Mucosa of rectum (tissue), 2 donors: ENCODE measurements around the gene PITHD1.

ENCODE experiments used
- H3K27ac ChIP-seq, 2 donors: one replicate each; pipeline ENCODE4 v1.7.0; 2013; ENCODE audit warnings: inconsistent platforms in 2 of 2, low read depth in 2 of 2, low read length in 2 of 2
- H3K27me3 ChIP-seq, 2 donors: one replicate each; pipeline ENCODE4 v1.7.0; 2013; ENCODE audit warnings: low read length in 2 of 2; ENCODE audit not compliant: control insufficient read depth in 2 of 2, insufficient read depth in 2 of 2
- H3K36me3 ChIP-seq, 2 donors: one replicate each; pipeline ENCODE4 v1.7.0; 2013; ENCODE audit warnings: low read length in 2 of 2; ENCODE audit not compliant: control insufficient read depth in 2 of 2, insufficient read depth in 2 of 2
- H3K4me1 ChIP-seq, 2 donors: one replicate each; pipeline ENCODE4 v1.7.0; 2013; ENCODE audit warnings: low read length in 2 of 2, mild to moderate bottlenecking in 1 of 2; ENCODE audit not compliant: control insufficient read depth in 2 of 2, insufficient read depth in 2 of 2
- H3K4me3 ChIP-seq, 2 donors: one replicate each; pipeline ENCODE4 v1.7.0; 2013; ENCODE audit warnings: low read length in 2 of 2
- H3K9ac ChIP-seq, 2 donors: one replicate each; pipeline ENCODE4 v1.7.0; 2013; ENCODE audit warnings: low read length in 2 of 2, low read depth in 1 of 2, mild to moderate bottlenecking in 1 of 2
- H3K9me3 ChIP-seq, 2 donors: one replicate each; pipeline ENCODE4 v1.7.0; 2013; ENCODE audit warnings: low read length in 2 of 2; ENCODE audit not compliant: control insufficient read depth in 2 of 2
- donor health status: healthy.
- donor health status: Normal muscosa, but diverticular disease.

The PITHD1 gene

DNA sequence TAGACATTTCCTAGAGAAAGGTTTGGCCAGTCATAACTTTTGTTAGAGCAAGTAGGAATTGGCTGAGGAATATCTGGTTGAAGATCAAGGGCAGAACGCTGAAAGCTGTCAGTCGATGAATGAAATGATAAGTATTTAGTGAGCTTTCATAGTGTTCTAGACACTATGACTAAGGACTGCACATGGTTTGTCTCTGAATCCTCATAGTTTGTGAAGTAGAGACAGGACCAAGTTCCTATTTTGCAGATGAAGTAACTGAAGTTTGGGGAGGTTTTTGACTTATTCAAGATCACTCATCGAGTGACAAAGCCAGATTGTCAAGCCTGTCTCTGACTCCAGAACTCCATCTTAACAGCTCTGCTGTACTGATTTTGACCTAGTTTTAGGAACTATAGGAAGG lies 30.2 kb upstream of the PITHD1 start:
- H3K27ac ChIP-seq, result no peak overlapping the region
- H3K4me3 ChIP-seq, result no peak overlapping the region
- H3K36me3 ChIP-seq, result peaks cover 32 to 35% of the 10 kb centered on the region in 2 donors
- H3K9me3 ChIP-seq, result no peaks in the 10 kb centered on the region
- no peak overlapping the region for H3K9ac ChIP-seq
- H3K4me1 ChIP-seq, result peaks cover 11 to 13% of the 10 kb centered on the region in 2 donors
- no peaks in the 10 kb centered on the region for H3K27me3 ChIP-seq

GRCh38 chr1:23751050-23751814 lies 27.0 kb upstream of the PITHD1 start:
- H3K4me1 ChIP-seq, result no peaks in the 10 kb centered on the region
- H3K36me3 ChIP-seq, result peaks cover 65 to 68% of the 10 kb centered on the region in 2 donors
- H3K27ac ChIP-seq, result no peak overlapping the region
- H3K27me3 ChIP-seq, result no peaks in the 10 kb centered on the region
- no peak overlapping the region for H3K4me3 ChIP-seq
- no peak overlapping the region for H3K9ac ChIP-seq
- no peaks in the 10 kb centered on the region for H3K9me3 ChIP-seq

- Histone ChIP-seq H3K4me3 (no peak overlapping the region), H3K27ac (no peak overlapping the region), H3K9ac (no peak overlapping the region), H3K36me3 (peaks cover 70 to 73% of the 10 kb centered on the region in 2 donors), H3K4me1 (no peaks in the 10 kb centered on the region), H3K9me3 (no peaks in the 10 kb centered on the region), H3K27me3 (no peaks in the 10 kb centered on the region)
Measured at GRCh38 chr1:23751815-23752200, 26.4 kb upstream of the PITHD1 start.

GRCh38 chr1:23752909-23753308 lies 25.3 kb upstream of the PITHD1 start:
- H3K27ac ChIP-seq, result no peak overlapping the region
- H3K4me1 ChIP-seq, result no peaks in the 10 kb centered on the region
- no peak overlapping the region for H3K9ac ChIP-seq
- H3K9me3 ChIP-seq, result no peaks in the 10 kb centered on the region
- no peaks in the 10 kb centered on the region for H3K27me3 ChIP-seq
- no peak overlapping the region for H3K4me3 ChIP-seq
- peaks cover 76 to 81% of the 10 kb centered on the region in 2 donors for H3K36me3 ChIP-seq

DNA sequence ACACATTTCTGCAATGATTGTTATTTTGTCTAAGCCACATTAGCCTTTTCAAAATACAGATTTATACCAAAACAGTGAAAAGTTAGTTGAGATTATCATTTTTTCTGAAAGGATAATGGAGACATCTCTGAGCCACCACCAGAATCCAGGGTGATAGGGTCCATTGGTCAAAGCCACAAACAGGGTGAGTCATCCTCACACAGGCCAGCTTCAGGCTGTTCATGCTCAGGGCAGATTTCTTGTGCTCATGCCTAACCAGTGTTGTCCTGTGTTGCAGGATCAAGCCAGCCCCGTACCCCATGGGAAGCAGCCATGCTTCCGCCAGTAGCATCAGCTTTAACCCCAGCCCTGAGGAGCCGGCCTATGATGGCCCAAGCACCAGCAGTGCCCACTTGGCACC lies 21.5 kb upstream of the PITHD1 start:
- Histone ChIP-seq H3K4me1 (no peaks in the 10 kb centered on the region), H3K27ac (no peak overlapping the region), H3K36me3 (peaks cover 88 to 90% of the 10 kb centered on the region in 2 donors), H3K9me3 (no peaks in the 10 kb centered on the region), H3K4me3 (no peak overlapping the region), H3K27me3 (no peaks in the 10 kb centered on the region), H3K9ac (no peak overlapping the region)

- no peak overlapping the region for H3K4me3 ChIP-seq
- no peak overlapping the region for H3K9ac ChIP-seq
- H3K36me3 ChIP-seq, result peaks cover 77 to 82% of the 10 kb centered on the region in 2 donors
- H3K27ac ChIP-seq, result no peak overlapping the region
- H3K4me1 ChIP-seq, result no peaks in the 10 kb centered on the region
- no peaks in the 10 kb centered on the region for H3K9me3 ChIP-seq
- H3K27me3 ChIP-seq, result no peaks in the 10 kb centered on the region
Measured at GRCh38 chr1:23757812-23758211, 20.4 kb upstream of the PITHD1 start.

DNA sequence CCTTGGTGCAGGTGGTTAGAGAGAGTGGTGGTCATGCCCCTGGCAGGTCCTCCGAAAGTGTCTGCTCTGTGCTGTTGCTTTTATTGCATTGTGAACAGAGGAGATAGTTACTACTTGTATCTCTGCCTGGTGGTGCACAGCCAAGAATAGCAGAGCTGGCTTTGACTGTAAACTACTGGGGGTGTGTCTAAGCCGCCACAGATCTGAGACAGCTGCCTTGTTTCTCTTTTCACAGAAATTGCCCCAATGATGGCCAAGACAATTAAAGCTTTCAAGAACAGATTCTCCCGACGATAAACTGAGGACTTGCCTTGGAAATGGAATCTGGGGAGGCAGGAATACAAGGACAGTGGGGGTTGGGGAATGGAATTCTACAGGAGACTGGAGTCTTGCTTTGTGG lies 18.9 kb upstream of the PITHD1 start:
- H3K27ac ChIP-seq, result no peak overlapping the region
- H3K36me3 ChIP-seq, result peaks cover 66 to 68% of the 10 kb centered on the region in 2 donors
- no peak overlapping the region for H3K4me3 ChIP-seq
- no peaks in the 10 kb centered on the region for H3K4me1 ChIP-seq
- no peaks in the 10 kb centered on the region for H3K9me3 ChIP-seq
- no peaks in the 10 kb centered on the region for H3K27me3 ChIP-seq
- H3K9ac ChIP-seq, result no peak overlapping the region

DNA sequence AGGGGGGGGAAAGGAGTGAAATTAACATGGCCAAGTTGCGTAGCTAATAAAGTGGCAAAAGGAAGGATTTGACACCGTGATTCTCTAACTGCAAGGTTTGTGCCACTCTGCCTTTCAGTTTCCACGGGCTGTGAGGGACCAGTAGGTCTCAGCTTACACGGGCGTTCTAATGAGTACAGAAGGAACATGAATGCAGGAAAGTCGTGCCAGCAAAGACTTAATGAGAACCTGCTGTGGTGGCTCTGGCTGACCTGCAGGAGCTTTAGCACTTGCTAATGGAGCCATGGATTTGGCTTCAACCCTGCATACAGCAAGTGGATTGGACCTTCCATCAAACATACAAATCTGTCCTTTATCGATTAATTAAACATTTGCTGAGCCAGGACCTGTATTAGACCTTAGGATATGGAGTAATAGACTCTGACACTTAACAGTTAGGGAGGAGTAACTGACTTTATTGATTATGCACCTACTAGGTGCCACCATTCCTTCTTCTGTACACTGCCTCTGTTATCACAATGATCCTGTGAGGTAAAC lies 15.1 kb upstream of the PITHD1 start:
- Histone ChIP-seq H3K9ac (no peak overlapping the region), H3K36me3 (peaks cover 34 to 45% of the 10 kb centered on the region in 2 donors)

DNA sequence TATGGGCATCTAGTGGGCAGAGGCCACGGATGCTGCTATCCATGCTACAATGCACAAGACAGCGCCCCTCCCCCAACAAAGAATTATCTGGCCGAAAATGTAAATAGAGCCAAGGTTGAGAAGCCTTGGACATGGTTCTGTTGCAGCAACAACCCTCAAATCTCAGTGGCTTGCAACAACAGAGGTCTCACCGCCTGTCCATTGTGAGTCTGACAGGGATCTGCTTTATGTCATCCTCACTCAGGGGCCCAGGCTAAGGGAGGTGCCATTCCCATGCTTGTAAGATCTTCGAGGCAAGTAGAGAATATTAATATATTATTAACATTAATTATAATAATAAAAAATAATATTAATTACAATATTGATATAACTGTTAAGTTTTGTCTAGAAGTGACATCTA lies 9.5 kb upstream of the PITHD1 start:
- Histone ChIP-seq H3K9me3 (no peaks in the 10 kb centered on the region), H3K27me3 (no peaks in the 10 kb centered on the region), H3K27ac (no peak overlapping the region), H3K4me3 (no peak overlapping the region), H3K36me3 (peaks cover 3 to 16% of the 10 kb centered on the region in 2 donors), H3K4me1 (peaks cover 0 to 2% of the 10 kb centered on the region in 2 donors), H3K9ac (no peak overlapping the region)

More for the DNA sequence above, 15.1 kb upstream of the PITHD1 start:
- H3K27me3 ChIP-seq, result no peaks in the 10 kb centered on the region
- H3K27ac ChIP-seq, result no peak overlapping the region
- H3K9me3 ChIP-seq, result no peaks in the 10 kb centered on the region
- H3K4me1 ChIP-seq, result no peaks in the 10 kb centered on the region
- no peak overlapping the region for H3K4me3 ChIP-seq

GRCh38 chr1:23772049-23772853 lies 6.0 kb upstream of the PITHD1 start:
- Histone ChIP-seq H3K9ac (no peak overlapping the region), H3K27ac (no peak overlapping the region), H3K4me1 (peaks cover 4% of the 10 kb centered on the region in 2 donors), H3K36me3 (peaks cover 3 to 8% of the 10 kb centered on the region in 2 donors), H3K27me3 (no peaks in the 10 kb centered on the region), H3K9me3 (no peaks in the 10 kb centered on the region), H3K4me3 (no peak overlapping the region)
